ENCODE measurements around the gene LAMA2. TPM values are rescaled to one million over a fixed set of nuclear protein-coding genes. Genes with fewer than 3 reads are reported as not detected.

Gene LAMA2
- total RNA-seq, 1 experiment from 2014 or later: 4.2 TPM

DNA sequence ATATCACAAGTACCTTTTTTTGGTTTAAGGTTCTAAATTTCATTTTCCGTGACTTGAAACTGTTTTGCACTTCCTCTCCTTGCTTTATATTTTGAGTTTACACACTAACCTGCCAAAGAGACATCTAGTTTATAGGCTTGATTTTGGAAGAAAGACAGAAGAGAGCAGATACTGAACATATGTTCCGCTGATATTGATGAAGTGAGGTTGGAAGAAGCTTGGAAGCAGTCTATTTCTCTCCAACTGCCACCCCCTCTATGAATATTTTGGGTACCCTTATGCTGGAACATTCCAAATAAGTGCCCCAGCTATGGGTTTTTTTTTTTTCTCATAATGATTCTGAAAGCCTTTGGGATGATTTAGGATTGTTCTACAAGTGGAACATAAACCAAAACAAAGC is 150.6 kb downstream of the LAMA2 start:
- H4K91ac ChIP-seq (ENCODE audit: insufficient read length, low read depth, low read length): no peak overlapping the region
- Mint-ChIP-seq H3K4me1 (peaks cover 9 to 13% of the 10 kb centered on the region in 2 experiments), H3K27me3 (ENCODE audit: low read depth) (peaks cover 31% of the 10 kb centered on the region), H3K36me3 (ENCODE audit: insufficient read depth in 1 of 3, low read depth in 3 of 3) (no peaks in the 10 kb centered on the region), H3K4me3 (no peak overlapping the region), H3K27ac (no peak overlapping the region), H3K9me3 (no peaks in the 10 kb centered on the region)
- no peak overlapping the region for H3K23ac ChIP-seq (ENCODE audit: insufficient read length, low read depth, low read length)
- H2BK5ac ChIP-seq (ENCODE audit: insufficient read length, low read length): no peak overlapping the region
- no peaks in the 10 kb centered on the region for H3K79me1 ChIP-seq (ENCODE audit: insufficient read depth, low read depth, low read length, poor library complexity, severe bottlenecking)
- no peak overlapping the region for H3K18ac ChIP-seq (ENCODE audit: insufficient read length, low read depth, low read length)
- H3K27ac ChIP-seq (ENCODE audit: insufficient read length, low read depth, low read length): no peak overlapping the region
- TF ChIP-seq, protein P1, sequence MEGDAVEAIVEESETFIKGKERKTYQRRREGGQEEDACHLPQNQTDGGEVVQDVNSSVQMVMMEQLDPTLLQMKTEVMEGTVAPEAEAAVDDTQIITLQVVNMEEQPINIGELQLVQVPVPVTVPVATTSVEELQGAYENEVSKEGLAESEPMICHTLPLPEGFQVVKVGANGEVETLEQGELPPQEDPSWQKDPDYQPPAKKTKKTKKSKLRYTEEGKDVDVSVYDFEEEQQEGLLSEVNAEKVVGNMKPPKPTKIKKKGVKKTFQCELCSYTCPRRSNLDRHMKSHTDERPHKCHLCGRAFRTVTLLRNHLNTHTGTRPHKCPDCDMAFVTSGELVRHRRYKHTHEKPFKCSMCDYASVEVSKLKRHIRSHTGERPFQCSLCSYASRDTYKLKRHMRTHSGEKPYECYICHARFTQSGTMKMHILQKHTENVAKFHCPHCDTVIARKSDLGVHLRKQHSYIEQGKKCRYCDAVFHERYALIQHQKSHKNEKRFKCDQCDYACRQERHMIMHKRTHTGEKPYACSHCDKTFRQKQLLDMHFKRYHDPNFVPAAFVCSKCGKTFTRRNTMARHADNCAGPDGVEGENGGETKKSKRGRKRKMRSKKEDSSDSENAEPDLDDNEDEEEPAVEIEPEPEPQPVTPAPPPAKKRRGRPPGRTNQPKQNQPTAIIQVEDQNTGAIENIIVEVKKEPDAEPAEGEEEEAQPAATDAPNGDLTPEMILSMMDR (conservative IDR thresholded peaks at IDR 0.05): no peak
- H2AFZ ChIP-seq (ENCODE audit: low read length): no peak overlapping the region
- no peaks in the 10 kb centered on the region for H3K23me2 ChIP-seq (ENCODE audit: insufficient read length, low read depth, low read length, poor library complexity, severe bottlenecking)
- H2BK20ac ChIP-seq (ENCODE audit: low read depth, low read length, poor library complexity, severe bottlenecking): no peak overlapping the region
- H4K8ac ChIP-seq (replicated peaks; ENCODE audit: insufficient read length, low read depth, low read length): no peak overlapping the region
- DNase-seq: no peak
- H4K20me1 ChIP-seq (ENCODE audit: control insufficient read depth, insufficient read depth, insufficient read length): no peaks in the 10 kb centered on the region
- no peaks in the 10 kb centered on the region for H3K79me2 ChIP-seq (ENCODE audit: insufficient read depth, low read length)
- no peak overlapping the region for H2BK15ac ChIP-seq (ENCODE audit: low read depth, low read length)
- H3K4me2 ChIP-seq (ENCODE audit: insufficient read depth, insufficient read length, low read length): no peak overlapping the region
- no peak overlapping the region for H3K14ac ChIP-seq (ENCODE audit: insufficient read depth, low read length)
- H3K56ac ChIP-seq (ENCODE audit: insufficient read length, low read depth, low read length): no peak overlapping the region
- no peak overlapping the region for H4K5ac ChIP-seq (ENCODE audit: insufficient read length, low read depth, low read length)
- no peaks in the 10 kb centered on the region for H3K27me3 ChIP-seq (ENCODE audit: insufficient read depth, low read length)
- no peak overlapping the region for H2AK5ac ChIP-seq (ENCODE audit: insufficient read length, low read length)
- no peaks in the 10 kb centered on the region for H3K9me3 ChIP-seq (ENCODE audit: control insufficient read depth, low read depth, low read length)
- H3K4ac ChIP-seq (ENCODE audit: low read depth, low read length): no peak overlapping the region
- no peak overlapping the region for H3T11ph ChIP-seq (ENCODE audit: low read length)
- no peak overlapping the region for H2BK120ac ChIP-seq (ENCODE audit: low read depth, low read length, poor library complexity, severe bottlenecking)
- WGBS (ENCODE audit: extremely low coverage, insufficient read length, low lambda C conversion rate): no CpG with 5 or more reads among the region's 2 CpGs
- no peaks in the 10 kb centered on the region for H3K4me1 ChIP-seq (ENCODE audit: insufficient read depth, low read length)
- no peak overlapping the region for H3K9ac ChIP-seq (ENCODE audit: extremely low read depth, insufficient read length, low read length)
- no peak overlapping the region for H2BK12ac ChIP-seq (ENCODE audit: insufficient read length, low read depth, low read length)
